GM13977 (cell line): Measurements from ENCODE around the gene BMP6.
A peak's percentile ranks its signal among the peaks of the same experiment; 100 is the strongest.
"Not testable (repeated sequence)": the region's sequence is repeated elsewhere in the genome, so short reads cannot be mapped to it uniquely, and the experiment has no call there.

Experiments used
- DNase-seq: peaks from one replicate; pipeline ENCODE4 v3.0.0; 2012; ENCODE audit warnings: low spot score
- CTCF ChIP-seq: IDR thresholded peaks from 2 replicates; pipeline ENCODE4 v1.5.1; 2012; ENCODE audit warnings: mild to moderate bottlenecking, control low read depth; ENCODE audit not compliant: insufficient read depth; ENCODE audit errors: extremely low read depth, missing control alignments
- in situ Hi-C: fragments of 300-500 bp; cut with MboI; formaldehyde crosslinking; loops from one replicate; pipeline ENCODE4 v1.12.0; 2022; ENCODE audit warnings: low sequenced_read_pairs, low pct_unique_long_range_greater_than_20kb, mixed read lengths, inconsistent platforms; ENCODE audit not compliant: unreplicated experiment

The BMP6 gene

GRCh38 chr6:7893342-7893741, 167.4 kb downstream of the BMP6 start:
- in situ Hi-C loops, result loop anchor here (10.0 kb wide), 1 partner anchor 91 kb away; no protein-coding TSS in a partner anchor
- no peak for TF ChIP-seq CTCF
- no peak for DNase-seq

GRCh38 chr6:7894262-7895124, 168.6 kb downstream of the BMP6 start:
- in situ Hi-C loops, result loop anchor here (10.0 kb wide), 1 partner anchor 90 kb away; no protein-coding TSS in a partner anchor
- DNase-seq, result no peak
- no peak for TF ChIP-seq CTCF

GRCh38 chr6:7895125-7895423, 169.2 kb downstream of the BMP6 start:
- DNase-seq, result no peak
- in situ Hi-C loops, result loop anchor here (10.0 kb wide), 1 partner anchor 90 kb away; no protein-coding TSS in a partner anchor
- no peak for TF ChIP-seq CTCF

- in situ Hi-C loops, result loop anchor here (10.0 kb wide), 1 partner anchor 88 kb away; no protein-coding TSS in a partner anchor
- TF ChIP-seq CTCF, result no peak
- no peak for DNase-seq
Observed at GRCh38 chr6:7896465-7896987, 170.6 kb downstream of the BMP6 start.

GRCh38 chr6:7897461-7898192, 171.7 kb downstream of the BMP6 start:
- in situ Hi-C loops, result loop anchor here (10.0 kb wide), 1 partner anchor 87 kb away; no protein-coding TSS in a partner anchor
- DNase-seq, result peak; percentile 60
- TF ChIP-seq CTCF, result peak; percentile 5

- DNase-seq, result not testable (repeated sequence)
- in situ Hi-C loops, result loop anchor here (10.0 kb wide), 1 partner anchor 87 kb away; no protein-coding TSS in a partner anchor
Observed at GRCh38 chr6:7898193-7898586, 172.3 kb downstream of the BMP6 start.
